Neuronal stem cell (in vitro differentiated cells): ENCODE data around the gene PTPRE.

Source experiments
- DNase-seq: peaks from one replicate; pipeline ENCODE4 v3.0.0-alpha.2; 2013; ENCODE audit warnings: low spot score
- H2AFZ ChIP-seq: one replicate; pipeline ENCODE4 v1.6.1; 2013; ENCODE audit warnings: mild to moderate bottlenecking, low read length, inconsistent platforms
- H2AK5ac ChIP-seq: 2 replicates; pipeline ENCODE4 v1.6.1; 2013; ENCODE audit warnings: low read depth, mild to moderate bottlenecking, inconsistent platforms, low read length, moderate library complexity, mixed read lengths
- H2BK120ac ChIP-seq: 2 replicates; pipeline ENCODE4 v1.6.1; 2013; ENCODE audit warnings: low read depth, mild to moderate bottlenecking, inconsistent platforms, low read length, moderate library complexity, mixed read lengths
- H2BK12ac ChIP-seq: one replicate; pipeline ENCODE4 v1.6.1; 2013; ENCODE audit warnings: low read length, inconsistent platforms
- H2BK15ac ChIP-seq: 2 replicates; pipeline ENCODE4 v1.6.1; 2013; ENCODE audit warnings: mild to moderate bottlenecking, low read length, inconsistent platforms, mixed read lengths
- H2BK5ac ChIP-seq: one replicate; pipeline ENCODE4 v1.6.1; 2013; ENCODE audit warnings: inconsistent platforms, mild to moderate bottlenecking, low read length, moderate library complexity
- H3K14ac ChIP-seq: one replicate; pipeline ENCODE4 v1.6.1; 2013; ENCODE audit warnings: low read length, inconsistent platforms
- H3K18ac ChIP-seq: 2 replicates; pipeline ENCODE4 v1.6.1; 2013; ENCODE audit warnings: low read length, inconsistent platforms
- H3K23ac ChIP-seq: 2 replicates; pipeline ENCODE4 v1.6.1; 2013; ENCODE audit warnings: low read depth, mild to moderate bottlenecking, mixed read lengths, low read length, inconsistent platforms; ENCODE audit not compliant: poor library complexity
- H3K27ac ChIP-seq: replicated peaks from 3 replicates; pipeline ENCODE4 v1.5.1; 2013; ENCODE audit warnings: low read length, inconsistent platforms
- H3K27me3 ChIP-seq, 3 experiments: 2 replicates each; pipeline ENCODE4 v1.6.1; 2013; ENCODE audit warnings: low read length in 3 of 3, mild to moderate bottlenecking in 2 of 3, inconsistent platforms in 1 of 3, low read depth in 1 of 3, mixed read lengths in 1 of 3, moderate library complexity in 1 of 3; ENCODE audit not compliant: control insufficient read depth in 3 of 3, insufficient read depth in 3 of 3
- H3K36me3 ChIP-seq, 2 donors: replicated peaks in 1 of 2; 2 replicates each; pipeline ENCODE4 v1.6.1; 2013; ENCODE audit warnings: low read length in 2 of 2; ENCODE audit not compliant: control insufficient read depth in 2 of 2, insufficient read depth in 2 of 2
- H3K4ac ChIP-seq: 2 replicates; pipeline ENCODE4 v1.6.1; 2013; ENCODE audit warnings: inconsistent platforms, mild to moderate bottlenecking, low read length, moderate library complexity
- H3K4me1 ChIP-seq, 2 donors: 1 replicate in 1 of 2; 2 replicates in 1 of 2; pipeline ENCODE4 v1.6.1; 2013; ENCODE audit warnings: low read length in 2 of 2, low read depth in 1 of 2; ENCODE audit not compliant: control insufficient read depth in 2 of 2, insufficient read depth in 1 of 2
- H3K4me2 ChIP-seq: one replicate; pipeline ENCODE4 v1.6.1; 2013; ENCODE audit warnings: mild to moderate bottlenecking, low read length, inconsistent platforms; ENCODE audit not compliant: insufficient read depth, poor library complexity, severe bottlenecking
- H3K4me3 ChIP-seq, 2 donors: 2 replicates each; pipeline ENCODE4 v1.5.1; 2013; ENCODE audit warnings: low read length in 2 of 2, mild to moderate bottlenecking in 2 of 2, inconsistent platforms in 1 of 2, moderate library complexity in 1 of 2
- H3K79me1 ChIP-seq: one replicate; pipeline ENCODE4 v1.6.1; 2013; ENCODE audit warnings: low read depth, mild to moderate bottlenecking, inconsistent platforms, low read length, moderate library complexity
- H3K9ac ChIP-seq: one replicate; pipeline ENCODE4 v1.6.1; 2013; ENCODE audit warnings: mild to moderate bottlenecking, low read depth, low read length, inconsistent platforms; ENCODE audit not compliant: poor library complexity
- H3K9me3 ChIP-seq, 2 donors: replicated peaks in 1 of 2; 2 replicates each; pipeline versions ENCODE3 to v1.6.1; 2013; ENCODE audit warnings: low read length in 2 of 2, mild to moderate bottlenecking in 2 of 2, inconsistent platforms in 1 of 2, low read depth in 1 of 2, mixed read lengths in 1 of 2, moderate library complexity in 1 of 2; ENCODE audit not compliant: control insufficient read depth in 2 of 2, insufficient read depth in 1 of 2
- H4K8ac ChIP-seq: one replicate; pipeline ENCODE4 v1.6.1; 2013; ENCODE audit warnings: low read depth, mild to moderate bottlenecking, inconsistent platforms, low read length, moderate library complexity
- H4K91ac ChIP-seq: one replicate; pipeline ENCODE4 v1.6.1; 2013; ENCODE audit warnings: low read length, low read depth, mild to moderate bottlenecking, inconsistent platforms; ENCODE audit not compliant: poor library complexity
- WGBS, 2 donors: extraction: QIAGEN DNeasy Blood & Tissue Kit; methylation state at CpG; one replicate each; pipeline ENCODE4 v1.1.7; 2013; ENCODE audit warnings: missing lambda C conversion rate in 2 of 2, mixed read lengths in 1 of 2; ENCODE audit not compliant: insufficient read length in 2 of 2, insufficient replicate concordance in 1 of 2; ENCODE audit errors: extremely low coverage in 2 of 2; 5-methylcytosine and 5-hydroxymethylcytosine counted together

The PTPRE gene

GRCh38 chr10:127976286-127976685, 69.4 kb downstream of the PTPRE start:
- no peak overlapping the region for H2BK120ac ChIP-seq
- peaks cover 0 to 4% (median 0%) of the 10 kb centered on the region in 3 experiments for H3K27me3 ChIP-seq
- no peak overlapping the region for H3K4me2 ChIP-seq
- H3K9ac ChIP-seq, result no peak overlapping the region
- H3K36me3 ChIP-seq, result no peaks in the 10 kb centered on the region
- no peak overlapping the region for H4K8ac ChIP-seq
- H4K91ac ChIP-seq, result no peak overlapping the region
- no peak overlapping the region for H2AFZ ChIP-seq
- no peak overlapping the region for H2AK5ac ChIP-seq
- no peaks in the 10 kb centered on the region for H3K9me3 ChIP-seq
- no peak overlapping the region for H3K14ac ChIP-seq
- no peak overlapping the region for H2BK12ac ChIP-seq
- no peak overlapping the region for H3K27ac ChIP-seq
- no peak for DNase-seq
- no peak overlapping the region for H3K18ac ChIP-seq
- no peak overlapping the region for H3K23ac ChIP-seq
- H3K4me1 ChIP-seq, result peaks cover 0 to 5% of the 10 kb centered on the region in 2 donors
- H2BK5ac ChIP-seq, result no peak overlapping the region
- no CpG with 5 or more reads among the region's 7 CpGs for WGBS, 2 donors
- no peak overlapping the region for H3K4ac ChIP-seq
- no peak overlapping the region for H3K4me3 ChIP-seq
- no peak overlapping the region for H2BK15ac ChIP-seq
- H3K79me1 ChIP-seq, result no peaks in the 10 kb centered on the region

- no peak overlapping the region for H4K91ac ChIP-seq
- H3K4me1 ChIP-seq, result peaks cover 0 to 5% of the 10 kb centered on the region in 2 donors
- no peak overlapping the region for H3K4ac ChIP-seq
- H3K23ac ChIP-seq, result no peak overlapping the region
- H3K27ac ChIP-seq, result no peak overlapping the region
- no peak overlapping the region for H3K18ac ChIP-seq
- H3K4me2 ChIP-seq, result no peak overlapping the region
- no peaks in the 10 kb centered on the region for H3K79me1 ChIP-seq
- H3K27me3 ChIP-seq, result peaks cover 0 to 4% (median 0%) of the 10 kb centered on the region in 3 experiments
- no peak overlapping the region for H2AK5ac ChIP-seq
- no peak overlapping the region for H2BK15ac ChIP-seq
- H2BK12ac ChIP-seq, result no peak overlapping the region
- DNase-seq, result no peak
- no peak overlapping the region for H3K14ac ChIP-seq
- WGBS, 2 donors, result no CpG with 5 or more reads among the region's 8 CpGs
- H4K8ac ChIP-seq, result no peak overlapping the region
- no peaks in the 10 kb centered on the region for H3K36me3 ChIP-seq
- no peak overlapping the region for H3K9ac ChIP-seq
- H3K4me3 ChIP-seq, result no peak overlapping the region
- H3K9me3 ChIP-seq, result no peaks in the 10 kb centered on the region
- H2BK120ac ChIP-seq, result no peak overlapping the region
- H2AFZ ChIP-seq, result no peak overlapping the region
- H2BK5ac ChIP-seq, result no peak overlapping the region
Measured at GRCh38 chr10:127976701-127977356, 69.9 kb downstream of the PTPRE start.

GRCh38 chr10:127977357-127978009, 70.6 kb downstream of the PTPRE start:
- no peak overlapping the region for H4K8ac ChIP-seq
- DNase-seq, result no peak
- no peaks in the 10 kb centered on the region for H3K9me3 ChIP-seq

GRCh38 chr10:127978481-127978880, 71.6 kb downstream of the PTPRE start:
- Histone ChIP-seq H3K27ac (no peak overlapping the region), H3K79me1 (no peaks in the 10 kb centered on the region), H2BK120ac (no peak overlapping the region), H3K18ac (no peak overlapping the region), H2BK12ac (no peak overlapping the region), H2AK5ac (no peak overlapping the region), H3K9me3 (no peaks in the 10 kb centered on the region), H3K4me2 (no peak overlapping the region), H3K4me3 (no peak overlapping the region), H3K23ac (no peak overlapping the region), H2BK15ac (no peak overlapping the region), H3K36me3 (no peaks in the 10 kb centered on the region), H3K27me3 (peaks cover 0 to 4% (median 0%) of the 10 kb centered on the region in 3 experiments), H3K4ac (no peak overlapping the region), H4K91ac (no peak overlapping the region), H2AFZ (no peak overlapping the region), H3K9ac (no peak overlapping the region), H3K4me1 (peaks cover 0 to 3% of the 10 kb centered on the region in 2 donors), H4K8ac (no peak overlapping the region), H3K14ac (no peak overlapping the region), H2BK5ac (no peak overlapping the region)
- no CpG with 5 or more reads among the region's 9 CpGs for WGBS, 2 donors
- DNase-seq, result no peak

More at GRCh38 chr10:127977357-127978009, 70.6 kb downstream of the PTPRE start:
- Histone ChIP-seq H3K14ac (no peak overlapping the region), H3K4me2 (no peak overlapping the region), H3K4ac (no peak overlapping the region), H3K4me1 (peaks cover 0 to 5% of the 10 kb centered on the region in 2 donors), H3K27ac (no peak overlapping the region), H3K9ac (no peak overlapping the region), H3K4me3 (no peak overlapping the region), H2BK5ac (no peak overlapping the region), H2AK5ac (no peak overlapping the region), H3K79me1 (no peaks in the 10 kb centered on the region), H2BK120ac (no peak overlapping the region), H3K36me3 (no peaks in the 10 kb centered on the region), H4K91ac (no peak overlapping the region), H3K18ac (no peak overlapping the region), H2BK15ac (no peak overlapping the region), H2AFZ (peak overlapping the region; percentile 61), H3K27me3 (peaks cover 0 to 4% (median 0%) of the 10 kb centered on the region in 3 experiments), H3K23ac (no peak overlapping the region), H2BK12ac (no peak overlapping the region)
- WGBS, 2 donors, result no CpG with 5 or more reads among the region's 12 CpGs
